Keratinocyte (primary cell): ENCODE measurements around the gene MYF5. TPM values are rescaled to one million over a fixed set of nuclear protein-coding genes. Genes with fewer than 3 reads are reported as not detected.

Source experiments
- DNase-seq: peaks from one replicate; pipeline ENCODE4 v3.0.0-alpha.2; 2011; ENCODE audit warnings: low read depth, missing footprints, low spot score
- FAIRE-seq: peaks from 2 replicates; lab custom pipeline; 2011; peaks lifted over from hg19 to GRCh38; lab: Jason Lieb, UNC
- H2AFZ ChIP-seq: 2 replicates; pipeline ENCODE4 v1.6.0; 2012; ENCODE audit warnings: low read length, control low read depth, inconsistent platforms; ENCODE audit not compliant: control insufficient read depth
- H3K27ac ChIP-seq: 2 replicates; pipeline ENCODE4 v1.5.1; 2011; ENCODE audit warnings: low read length; ENCODE audit not compliant: control insufficient read depth, insufficient read depth
- H3K27me3 ChIP-seq: 3 replicates; pipeline ENCODE4 v1.6.0; 2011; ENCODE audit warnings: low read length; ENCODE audit not compliant: control insufficient read depth, insufficient read depth; ENCODE audit errors: extremely low read depth
- H3K36me3 ChIP-seq, 2 experiments: 2 replicates in 1 of 2; 3 replicates in 1 of 2; pipeline ENCODE4 v1.5.1; 2011; ENCODE audit warnings: low read length in 2 of 2, mild to moderate bottlenecking in 1 of 2; ENCODE audit not compliant: control insufficient read depth in 2 of 2, insufficient read depth in 2 of 2; ENCODE audit errors: extremely low read depth in 1 of 2
- H3K4me1 ChIP-seq: 3 replicates; pipeline ENCODE4 v1.5.1; 2011; ENCODE audit warnings: low read length; ENCODE audit not compliant: control insufficient read depth, insufficient read depth; ENCODE audit errors: extremely low read depth
- H3K4me2 ChIP-seq: 3 replicates; pipeline ENCODE4 v1.6.0; 2011; ENCODE audit warnings: low read depth, low read length; ENCODE audit not compliant: control insufficient read depth, insufficient read depth; ENCODE audit errors: extremely low read depth
- H3K4me3 ChIP-seq, 3 experiments: fragments of 200-600 bp in 1 of 3; sonication (generic) in 1 of 3; 2 replicates in 2 of 3; 3 replicates in 1 of 3; pipeline ENCODE4 v1.5.1; 2011 to 2016; ENCODE audit warnings: low read length in 3 of 3, mild to moderate bottlenecking in 3 of 3, control low read depth in 2 of 3, inconsistent platforms in 1 of 3, low read depth in 1 of 3, mixed read lengths in 1 of 3, mixed run types in 1 of 3, moderate library complexity in 1 of 3; ENCODE audit not compliant: control insufficient read depth in 2 of 3, insufficient read depth in 2 of 3; ENCODE audit errors: extremely low read depth in 1 of 3
- H3K79me2 ChIP-seq: 2 replicates; pipeline ENCODE4 v1.6.0; 2012; ENCODE audit warnings: low read length; ENCODE audit not compliant: control insufficient read depth, insufficient read depth
- H3K9ac ChIP-seq: 3 replicates; pipeline ENCODE4 v1.6.0; 2011; ENCODE audit warnings: low read length; ENCODE audit not compliant: control insufficient read depth, insufficient read depth; ENCODE audit errors: extremely low read depth
- H3K9me1 ChIP-seq: 3 replicates; pipeline ENCODE4 v1.6.0; 2011; ENCODE audit warnings: low read length; ENCODE audit not compliant: control insufficient read depth, insufficient read depth; ENCODE audit errors: extremely low read depth
- H3K9me3 ChIP-seq: 2 replicates; pipeline ENCODE4 v1.5.1; 2012; ENCODE audit warnings: low read depth, low read length; ENCODE audit not compliant: control insufficient read depth
- H4K20me1 ChIP-seq: 3 replicates; pipeline ENCODE4 v1.6.0; 2011; ENCODE audit warnings: low read length; ENCODE audit not compliant: control insufficient read depth, insufficient read depth; ENCODE audit errors: extremely low read depth
- EZH2 ChIP-seq: IDR thresholded peaks from one replicate; pipeline ENCODE4 v1.6.1; 2012; ENCODE audit warnings: inconsistent platforms, mild to moderate bottlenecking, low read length, moderate library complexity
- dilution Hi-C: fragments of 300-500 bp; cut with MboI; formaldehyde crosslinking; loops from one replicate; pipeline ENCODE4 v1.7.0; 2020; ENCODE audit warnings: low sequenced_read_pairs; ENCODE audit not compliant: extremely low pct_ligation_motif_present
- polyA plus RNA-seq, 5 experiments: library from polyadenylated mRNA; depleted of rRNA in 3 of 5; stranded (reverse) in 3 of 5; stranded (forward) in 1 of 5; unstranded in 1 of 5; fragments of >200 nt; gene quantifications; 1 replicate in 1 of 5; 2 replicates in 3 of 5; 3 replicates in 1 of 5; pipeline versions ENCODE4 v1.2.1 to v1.2.3, GENCODE V29; 2011 to 2012; ENCODE audit warnings: missing spikeins in 2 of 5, low read depth in 1 of 5, low replicate concordance in 1 of 5
- TF ChIP-seq, protein P1 (sequence below), 3 experiments: IDR thresholded peaks in 1 of 3; conservative IDR thresholded peaks in 1 of 3; optimal IDR thresholded peaks in 1 of 3; 2 replicates in 2 of 3; 3 replicates in 1 of 3; pipeline versions ENCODE3 to v1.5.1; 2011; ENCODE audit warnings: low read length in 3 of 3, mild to moderate bottlenecking in 3 of 3, moderate library complexity in 2 of 3, control low read depth in 1 of 3, inconsistent platforms in 1 of 3; ENCODE audit not compliant: insufficient read depth in 2 of 3; ENCODE audit errors: extremely low read depth in 1 of 3

The MYF5 gene
- polyA plus RNA-seq, 1 donor (not counting 4 experiments of a cell fraction or from before 2014, with no cell fraction given) = not detected

DNA sequence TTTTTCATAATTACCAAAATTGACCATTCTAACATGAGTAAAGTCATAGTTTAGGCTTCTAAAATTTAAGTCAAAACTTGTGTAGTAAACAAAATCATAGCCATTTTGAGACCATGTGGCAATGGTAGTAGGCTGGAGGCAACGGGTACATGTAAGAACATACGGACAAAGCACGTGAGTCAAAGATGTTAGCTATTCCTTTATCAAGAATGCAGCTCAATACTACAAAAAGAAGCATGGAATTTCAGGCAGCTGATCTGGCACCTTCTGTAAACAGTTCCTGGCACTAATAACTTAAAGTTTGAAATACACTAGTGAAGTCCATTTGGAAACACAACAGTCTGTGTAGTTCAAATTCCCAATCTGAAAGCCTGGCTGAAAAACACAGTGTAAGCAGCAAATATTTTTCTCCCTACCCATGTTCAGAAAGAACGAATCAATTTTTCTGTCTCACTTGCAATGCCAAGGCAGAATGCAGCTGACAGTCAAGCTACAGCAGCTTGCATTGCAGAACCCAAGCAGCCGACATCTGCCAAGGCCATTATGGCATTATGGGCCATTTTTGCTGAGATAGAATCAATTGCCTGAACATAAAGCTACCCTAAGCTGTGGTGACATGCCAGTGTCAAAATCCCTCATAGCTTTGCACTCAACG, 29.3 kb downstream of the MYF5 start:
- Histone ChIP-seq H3K9ac (no peak overlapping the region), H3K27ac (no peak overlapping the region), H3K27me3 (no peaks in the 10 kb centered on the region), H3K4me3 (no peak overlapping the region), H3K36me3 (no peaks in the 10 kb centered on the region), H3K9me3 (no peaks in the 10 kb centered on the region), H3K79me2 (no peaks in the 10 kb centered on the region), H2AFZ (no peak overlapping the region), H4K20me1 (no peaks in the 10 kb centered on the region), H3K9me1 (no peaks in the 10 kb centered on the region), H3K4me1 (no peaks in the 10 kb centered on the region), H3K4me2 (no peak overlapping the region)
- no peak for TF ChIP-seq EZH2
- TF ChIP-seq, protein P1, sequence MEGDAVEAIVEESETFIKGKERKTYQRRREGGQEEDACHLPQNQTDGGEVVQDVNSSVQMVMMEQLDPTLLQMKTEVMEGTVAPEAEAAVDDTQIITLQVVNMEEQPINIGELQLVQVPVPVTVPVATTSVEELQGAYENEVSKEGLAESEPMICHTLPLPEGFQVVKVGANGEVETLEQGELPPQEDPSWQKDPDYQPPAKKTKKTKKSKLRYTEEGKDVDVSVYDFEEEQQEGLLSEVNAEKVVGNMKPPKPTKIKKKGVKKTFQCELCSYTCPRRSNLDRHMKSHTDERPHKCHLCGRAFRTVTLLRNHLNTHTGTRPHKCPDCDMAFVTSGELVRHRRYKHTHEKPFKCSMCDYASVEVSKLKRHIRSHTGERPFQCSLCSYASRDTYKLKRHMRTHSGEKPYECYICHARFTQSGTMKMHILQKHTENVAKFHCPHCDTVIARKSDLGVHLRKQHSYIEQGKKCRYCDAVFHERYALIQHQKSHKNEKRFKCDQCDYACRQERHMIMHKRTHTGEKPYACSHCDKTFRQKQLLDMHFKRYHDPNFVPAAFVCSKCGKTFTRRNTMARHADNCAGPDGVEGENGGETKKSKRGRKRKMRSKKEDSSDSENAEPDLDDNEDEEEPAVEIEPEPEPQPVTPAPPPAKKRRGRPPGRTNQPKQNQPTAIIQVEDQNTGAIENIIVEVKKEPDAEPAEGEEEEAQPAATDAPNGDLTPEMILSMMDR (optimal IDR thresholded peaks at IDR 0.05 in 1 of 3, IDR thresholded peaks at IDR 0.05 in 1 of 3, conservative IDR thresholded peaks at IDR 0.05 in 1 of 3; ENCODE audit: extremely low read depth in 1 of 3, insufficient read depth in 2 of 3, low read length in 3 of 3) = no peak
- DNase-seq = no peak
- no peak for FAIRE-seq
- dilution Hi-C loops = no loop called here

DNA sequence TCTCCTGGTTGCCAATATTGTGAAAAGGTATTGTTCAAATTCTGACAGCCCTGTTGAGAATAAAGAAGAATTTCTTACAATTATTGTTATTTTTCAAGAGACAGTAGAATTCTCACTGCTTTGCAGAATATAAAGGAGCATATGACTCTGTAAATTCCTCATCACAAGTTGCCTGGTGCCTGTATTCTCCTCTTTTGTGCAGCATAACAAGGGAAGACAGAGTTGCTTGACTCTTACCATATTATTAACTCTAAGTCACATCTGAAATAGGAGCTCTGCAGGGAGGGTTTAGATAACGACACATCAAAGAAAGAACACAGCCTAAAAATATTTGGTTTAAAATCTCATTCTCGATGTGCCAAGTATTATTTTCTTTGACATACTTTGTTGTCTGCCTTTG, 31.1 kb downstream of the MYF5 start:
- Histone ChIP-seq H3K27ac (no peak overlapping the region), H4K20me1 (no peaks in the 10 kb centered on the region), H3K9ac (no peak overlapping the region), H3K4me1 (no peaks in the 10 kb centered on the region), H3K9me3 (no peaks in the 10 kb centered on the region), H3K79me2 (no peaks in the 10 kb centered on the region), H3K27me3 (no peaks in the 10 kb centered on the region), H3K4me2 (no peak overlapping the region), H2AFZ (no peak overlapping the region), H3K36me3 (no peaks in the 10 kb centered on the region), H3K4me3 (no peak overlapping the region), H3K9me1 (no peaks in the 10 kb centered on the region)
- FAIRE-seq = no peak
- no peak for DNase-seq
- dilution Hi-C loops = no loop called here
- no peak for TF ChIP-seq EZH2
- TF ChIP-seq, protein P1 (optimal IDR thresholded peaks at IDR 0.05 in 1 of 3, IDR thresholded peaks at IDR 0.05 in 1 of 3, conservative IDR thresholded peaks at IDR 0.05 in 1 of 3; ENCODE audit: extremely low read depth in 1 of 3, insufficient read depth in 2 of 3, low read length in 3 of 3) = no peak
